M059J (cell line): ENCODE measurements around the gene RLBP1. TPM values are rescaled to one million over a fixed set of nuclear protein-coding genes. Genes with fewer than 3 reads are reported as not detected.

ENCODE experiments used
- DNase-seq: peaks from one replicate; pipeline ENCODE4 v3.0.0-alpha.2; 2012; ENCODE audit warnings: low read depth
- total RNA-seq: library from RNA; depleted of rRNA; stranded (reverse); fragments of >200 nt; shearing (Covaris generic); gene quantifications from 2 replicates; pipeline ENCODE4 v1.2.3, GENCODE V29; 2014; rRNA removed

Gene RLBP1
- total RNA-seq, 1 experiment from 2014 or later: not detected

DNA sequence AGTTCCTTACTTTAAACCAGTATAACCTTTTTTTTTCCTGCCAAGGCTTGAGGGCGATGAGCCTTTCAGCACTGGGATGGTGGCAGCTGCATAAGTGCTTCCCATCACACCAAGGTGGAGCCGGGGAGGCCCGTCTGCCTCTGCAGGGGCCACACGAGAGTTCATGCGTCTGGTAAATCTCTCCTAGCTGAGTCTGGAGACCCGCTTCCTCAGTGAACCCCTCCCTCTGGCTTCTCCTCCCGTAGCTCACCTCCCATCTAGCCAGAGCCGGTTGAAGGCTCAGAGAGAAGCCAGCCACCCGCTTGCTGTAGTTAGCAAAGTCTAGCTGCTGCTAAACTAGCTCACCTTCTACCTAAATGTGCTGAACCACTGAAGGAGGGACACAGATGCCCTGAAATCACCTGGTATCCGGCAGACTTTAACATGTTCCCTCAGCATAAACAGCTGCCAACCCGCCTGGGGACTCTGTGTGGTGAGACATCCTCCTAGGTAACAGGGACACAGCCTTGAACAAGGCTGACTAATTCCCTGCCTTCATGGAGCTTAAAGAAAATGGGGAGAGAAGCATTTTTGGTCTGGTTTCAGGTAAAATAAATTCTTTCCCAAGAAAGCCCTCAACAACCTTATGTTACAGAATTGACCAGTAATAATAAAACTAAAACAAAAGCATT lies 42.9 kb downstream of the RLBP1 start:
- DNase-seq: no peak

- peak; percentile 65 for DNase-seq
Observed at GRCh38 chr15:89177633-89178306, 43.6 kb downstream of the RLBP1 start.

DNA sequence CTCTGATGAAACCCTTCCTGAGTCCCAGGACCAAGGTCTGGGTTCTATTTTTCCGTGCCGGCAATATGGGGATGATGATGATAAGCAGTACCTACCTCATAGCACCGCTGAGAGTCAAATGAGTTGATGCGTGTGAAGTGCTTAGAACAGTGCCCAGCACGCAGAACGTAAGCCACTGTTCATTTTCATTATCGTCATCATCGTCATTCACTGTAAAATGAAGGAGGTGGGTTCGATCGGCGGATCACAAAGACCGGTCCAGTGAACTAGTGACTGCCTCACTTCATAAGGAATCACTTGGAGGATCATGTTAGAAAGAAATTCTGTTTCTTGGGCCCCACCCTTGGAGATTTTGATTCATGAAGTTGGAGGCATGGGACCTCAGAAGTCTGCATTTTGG lies 44.3 kb downstream of the RLBP1 start:
- DNase-seq: no peak

GRCh38 chr15:89175617-89176191 lies 45.7 kb downstream of the RLBP1 start:
- DNase-seq: no peak

- no peak for DNase-seq
Observed at GRCh38 chr15:89174476-89174875, 46.9 kb downstream of the RLBP1 start.

GRCh38 chr15:89172921-89173320 lies 48.5 kb downstream of the RLBP1 start:
- no peak for DNase-seq

- DNase-seq: peak; percentile 47
Observed at GRCh38 chr15:89171136-89172072, 50.0 kb downstream of the RLBP1 start.

DNA sequence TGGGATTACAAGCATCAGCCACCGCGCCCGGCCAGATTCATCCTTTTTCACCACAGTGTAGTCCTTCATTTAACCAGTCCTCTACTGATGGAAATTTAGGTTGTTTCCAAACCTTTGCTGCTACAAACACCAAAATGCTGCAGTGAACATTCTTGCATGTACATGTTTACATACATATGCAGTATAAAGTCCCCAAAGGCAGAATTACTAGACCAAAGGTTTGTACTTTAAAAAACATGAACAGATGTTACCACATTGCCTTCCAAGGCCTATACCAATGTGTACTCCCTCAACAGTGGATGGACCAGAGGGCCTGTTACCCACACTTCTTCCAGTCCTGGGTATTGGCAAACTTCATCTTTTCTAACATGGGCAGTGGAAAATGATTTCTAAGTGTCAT lies 51.0 kb downstream of the RLBP1 start:
- no peak for DNase-seq

- no peak for DNase-seq
Observed at GRCh38 chr15:89168316-89168833, 53.0 kb downstream of the RLBP1 start.

DNA sequence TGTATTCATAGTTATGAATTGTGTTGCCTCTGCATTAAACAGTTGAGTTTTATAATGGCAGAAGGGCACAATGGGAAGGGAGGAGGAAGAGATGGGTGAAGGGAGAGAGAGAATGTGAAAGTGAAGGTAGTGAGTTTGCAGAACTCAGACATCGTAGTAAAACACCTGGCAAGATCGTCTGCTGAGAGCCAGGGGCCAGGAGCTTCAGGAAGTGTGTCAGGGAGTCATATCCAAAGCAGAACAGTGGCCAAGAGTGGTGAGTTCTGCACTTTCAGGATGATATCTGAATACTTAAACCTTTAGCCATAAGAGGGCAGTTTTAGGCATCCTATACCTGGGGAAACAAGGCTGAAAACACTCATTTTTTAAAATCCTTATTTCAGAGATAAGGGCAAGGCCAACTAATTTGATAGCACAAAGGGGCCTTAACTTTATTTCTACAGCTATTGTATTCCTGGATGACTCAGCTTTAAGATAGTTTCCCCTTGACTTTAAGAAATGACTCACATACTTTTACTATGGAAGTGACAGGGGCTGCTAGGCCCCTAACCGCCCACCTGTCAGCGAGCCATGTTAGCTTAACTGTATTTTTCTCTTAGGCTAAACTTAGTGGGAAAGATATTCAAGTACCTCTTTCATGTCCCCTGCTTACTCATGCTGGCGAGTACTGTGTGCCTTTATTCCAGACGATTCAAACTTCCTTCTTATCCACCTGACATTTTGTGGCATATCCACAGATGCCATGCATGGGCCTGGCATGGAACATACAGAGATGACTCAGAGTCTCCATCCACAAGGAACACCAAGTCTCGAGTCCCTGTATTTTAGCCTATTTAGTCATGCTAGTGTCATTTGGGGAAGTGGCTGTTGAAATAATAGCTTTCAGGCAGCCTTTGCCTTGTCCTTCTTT lies 53.9 kb downstream of the RLBP1 start:
- peak; percentile 94 for DNase-seq

DNA sequence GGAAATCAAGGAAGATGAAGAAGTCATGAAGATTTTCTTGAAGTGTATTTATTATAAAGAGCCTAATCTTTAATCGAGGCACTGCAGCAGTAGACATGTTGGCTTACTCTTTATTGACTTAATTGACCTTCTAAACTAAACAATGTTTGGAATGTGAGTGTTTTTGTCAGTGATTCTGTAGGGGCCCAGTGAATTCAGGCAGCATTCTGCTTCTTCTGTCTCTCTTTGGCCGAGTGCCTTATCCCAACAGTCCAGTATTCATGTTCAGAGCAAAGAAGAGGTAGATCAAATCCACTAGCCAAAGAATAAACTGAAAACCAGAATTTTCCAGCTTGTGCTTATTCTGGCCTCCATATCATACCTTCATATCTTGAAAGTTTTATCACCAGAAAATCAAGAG lies 55.7 kb downstream of the RLBP1 start:
- DNase-seq: peak; percentile 33

- no peak for DNase-seq
Observed at GRCh38 chr15:89164712-89165211, 56.6 kb downstream of the RLBP1 start.

GRCh38 chr15:89163271-89164055 lies 57.9 kb downstream of the RLBP1 start:
- DNase-seq: no peak

GRCh38 chr15:89161666-89162065 lies 59.7 kb downstream of the RLBP1 start:
- DNase-seq: no peak

Other genes starting within 250 kb of the RLBP1 start
- 34.6 and 60.5 TPM in 2 replicates for gene ABHD2, start 133.1 kb downstream of the RLBP1 start, total RNA-seq
- gene FANCI, start 22.4 kb upstream of the RLBP1 start, total RNA-seq: 53.0 and 72.0 TPM in 2 replicates
- 24.2 and 41.3 TPM in 2 replicates for gene POLG, start 113.2 kb upstream of the RLBP1 start, total RNA-seq